IgD-negative memory B cell (primary cell): ENCODE results near the gene HAPLN2. TPM values are rescaled to one million over a fixed set of nuclear protein-coding genes. Genes with fewer than 3 reads are reported as not detected.

Source experiments
- H3K27ac Mint-ChIP-seq, 3 donors: one replicate each; pipeline ENCODE4 v1.8.0; 2020 to 2022; ENCODE audit warnings: mild to moderate bottlenecking in 3 of 3, mixed read lengths in 3 of 3, moderate library complexity in 1 of 3
- H3K27me3 Mint-ChIP-seq: one replicate; pipeline ENCODE4 v1.8.0; 2021; ENCODE audit warnings: mixed read lengths
- H3K36me3 Mint-ChIP-seq: one replicate; pipeline ENCODE4 v1.8.0; 2020; ENCODE audit warnings: mild to moderate bottlenecking, mixed read lengths
- H3K4me1 Mint-ChIP-seq, 3 donors: one replicate each; pipeline ENCODE4 v1.8.0; 2020 to 2022; ENCODE audit warnings: mixed read lengths in 3 of 3, mild to moderate bottlenecking in 1 of 3
- H3K4me3 Mint-ChIP-seq, 4 donors: one replicate each; pipeline ENCODE4 v1.8.0; 2020 to 2022; ENCODE audit warnings: mild to moderate bottlenecking in 4 of 4, mixed read lengths in 4 of 4, moderate library complexity in 3 of 4
- H3K9me3 Mint-ChIP-seq, 3 donors: one replicate each; pipeline ENCODE4 v1.8.0; 2020 to 2021; ENCODE audit warnings: mixed read lengths in 3 of 3, mild to moderate bottlenecking in 1 of 3
- polyA plus RNA-seq: library from polyadenylated mRNA; unstranded; fragments of 300-500 nt; fragmentation: Illumina TruSeq; gene quantifications from one replicate; pipeline ENCODE4 v1.2.3, GENCODE V29; 2021

Gene HAPLN2
- polyA plus RNA-seq, 1 donor from 2014 or later: not detected

DNA sequence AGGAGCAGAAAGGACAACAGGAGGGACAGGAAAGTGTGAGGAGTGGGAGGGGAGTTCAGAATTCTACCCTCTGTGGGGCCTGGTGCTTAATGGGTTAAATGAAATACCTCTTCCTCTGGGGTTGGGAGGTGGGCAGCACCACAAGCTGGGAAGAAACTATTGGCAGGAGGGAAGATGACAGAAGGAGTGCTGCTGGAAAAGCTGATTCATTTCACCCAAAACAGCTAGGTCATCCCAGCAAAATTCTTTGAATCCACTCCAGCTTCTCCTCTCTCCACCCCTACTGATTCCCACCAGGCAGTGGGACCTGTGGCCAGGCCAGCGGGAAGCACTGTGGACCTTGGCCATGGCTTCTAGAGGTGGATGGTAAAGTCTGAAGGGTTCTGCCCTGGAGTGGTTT, 35.5 kb downstream of the HAPLN2 start:
- H3K27ac Mint-ChIP-seq: no peak overlapping the region
- H3K27me3 Mint-ChIP-seq: peaks cover 51% of the 10 kb centered on the region

DNA sequence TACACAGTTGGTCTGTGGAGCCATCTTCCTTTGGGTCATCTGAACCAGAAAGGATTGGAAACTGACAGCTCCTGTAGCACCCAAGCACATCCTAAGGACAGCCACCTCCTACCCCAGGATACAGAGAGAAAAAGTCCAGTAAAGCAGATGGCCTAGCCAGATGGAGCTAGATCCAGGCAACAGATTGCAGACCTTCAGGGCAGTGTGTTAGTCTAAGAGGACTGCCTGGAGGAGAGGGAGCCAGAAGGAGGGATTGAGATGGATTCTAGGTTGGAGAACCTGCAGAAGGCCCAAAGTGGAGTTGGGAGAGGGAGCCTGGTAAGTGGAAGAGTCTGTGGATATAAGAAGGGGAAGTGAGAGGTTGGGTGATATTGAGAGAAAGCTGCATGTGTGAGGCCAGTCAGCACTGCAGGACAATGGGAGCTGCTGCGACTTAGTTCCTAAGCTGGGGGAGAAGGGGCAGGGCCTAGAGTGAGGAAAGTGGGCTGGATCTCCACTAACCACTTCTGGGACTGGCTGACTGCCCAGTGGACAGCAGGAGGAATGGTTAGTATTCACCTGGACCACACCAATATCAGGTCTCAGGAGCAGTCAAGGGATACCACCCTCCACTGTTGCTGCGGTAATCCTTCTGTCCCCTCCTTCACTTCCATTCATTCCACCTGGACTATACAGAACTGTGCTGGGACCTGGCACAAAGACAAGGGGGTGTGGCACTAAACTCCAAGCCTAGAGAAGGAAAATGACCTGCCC, 36.1 kb downstream of the HAPLN2 start:
- Mint-ChIP-seq H3K27ac (peak overlapping the region in 1 of 3 donors; percentile 24), H3K9me3 (peaks cover 0 to 2% (median 0%) of the 10 kb centered on the region in 3 donors), H3K4me1 (peaks cover 17 to 22% (median 18%) of the 10 kb centered on the region in 3 donors)

More for the DNA sequence above, 35.5 kb downstream of the HAPLN2 start:
- H3K4me3 Mint-ChIP-seq: no peak overlapping the region
- peaks cover 2% of the 10 kb centered on the region for H3K36me3 Mint-ChIP-seq
- peaks cover 0 to 2% (median 0%) of the 10 kb centered on the region in 3 donors for H3K9me3 Mint-ChIP-seq
- H3K4me1 Mint-ChIP-seq: peaks cover 14 to 17% (median 15%) of the 10 kb centered on the region in 3 donors

DNA sequence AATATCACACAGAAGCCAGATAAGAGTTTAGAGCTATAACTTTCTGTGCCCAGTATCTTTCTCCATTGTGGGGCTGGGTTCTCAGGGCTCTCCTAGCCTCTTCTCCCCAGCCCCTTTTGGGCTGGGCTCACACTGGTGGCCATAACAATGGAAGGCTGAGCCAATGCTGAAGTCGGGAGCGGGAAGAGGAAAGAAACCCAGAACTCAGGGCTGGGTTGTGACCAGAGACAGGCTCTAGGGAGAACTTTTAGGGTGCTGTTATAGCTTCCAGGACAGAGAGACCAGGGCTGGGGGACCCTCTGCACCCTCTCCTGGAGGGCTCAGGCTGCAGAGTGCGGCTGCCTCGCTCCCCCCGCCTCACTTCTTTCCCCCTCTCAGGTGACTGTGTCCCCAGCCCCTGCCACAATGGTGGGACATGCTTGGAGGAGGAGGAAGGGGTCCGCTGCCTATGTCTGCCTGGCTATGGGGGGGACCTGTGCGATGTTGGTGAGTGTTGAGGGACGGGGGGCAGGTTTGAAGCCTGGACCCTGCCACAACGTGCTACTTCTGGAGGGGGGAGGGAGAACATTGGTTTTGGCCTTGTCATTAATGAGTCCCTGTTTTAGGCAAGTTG, 36.8 kb downstream of the HAPLN2 start:
- H3K4me1 Mint-ChIP-seq: peaks cover 19 to 28% (median 24%) of the 10 kb centered on the region in 3 donors
- H3K27me3 Mint-ChIP-seq: peaks cover 49% of the 10 kb centered on the region
- peak overlapping the region in 3 of 4 donors; percentile 27 to 93 (median 55) for H3K4me3 Mint-ChIP-seq

More for the DNA sequence above, 36.1 kb downstream of the HAPLN2 start:
- peaks cover 2% of the 10 kb centered on the region for H3K36me3 Mint-ChIP-seq
- H3K4me3 Mint-ChIP-seq: peak overlapping the region; percentile 10 to 58 (median 50)
- H3K27me3 Mint-ChIP-seq: peaks cover 51% of the 10 kb centered on the region

DNA sequence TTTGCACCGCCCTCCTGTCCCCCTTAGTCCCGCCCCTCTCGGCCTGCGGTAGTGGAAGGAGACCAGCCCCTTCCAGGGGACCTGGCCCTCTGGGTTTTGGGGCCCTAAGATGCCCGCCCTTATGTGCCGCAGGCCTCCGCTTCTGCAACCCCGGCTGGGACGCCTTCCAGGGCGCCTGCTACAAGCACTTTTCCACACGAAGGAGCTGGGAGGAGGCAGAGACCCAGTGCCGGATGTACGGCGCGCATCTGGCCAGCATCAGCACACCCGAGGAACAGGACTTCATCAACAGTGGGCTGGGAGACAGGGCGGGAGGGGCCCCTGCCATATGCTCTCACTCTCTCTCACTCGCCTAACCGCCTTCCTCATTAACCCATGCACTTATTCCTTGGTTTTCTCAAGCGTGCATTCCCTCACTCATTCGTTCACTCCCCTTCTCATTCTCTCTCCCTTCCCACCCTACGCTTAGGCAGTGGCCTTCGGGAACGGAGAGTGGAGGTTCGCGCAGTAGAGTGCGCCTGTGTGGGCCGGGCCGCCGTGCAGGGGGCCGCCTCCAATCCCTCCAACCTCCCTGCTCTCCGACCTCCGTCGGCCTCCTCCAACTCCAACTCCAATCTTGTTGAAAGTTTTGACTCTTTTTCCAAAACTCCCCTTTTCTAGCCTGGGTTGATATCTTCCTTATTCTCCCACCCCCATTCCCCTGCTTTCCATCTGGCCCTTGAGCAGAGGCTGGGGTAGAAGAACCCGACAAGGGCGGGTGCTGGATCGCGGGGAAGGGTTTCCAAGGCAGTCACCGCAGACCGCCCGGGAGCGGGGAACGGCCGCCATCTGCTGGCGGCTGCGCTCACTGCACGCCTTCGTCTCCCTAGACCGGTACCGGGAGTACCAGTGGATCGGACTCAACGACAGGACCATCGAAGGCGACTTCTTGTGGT, 37.9 kb downstream of the HAPLN2 start:
- Mint-ChIP-seq H3K4me3 (peak overlapping the region; percentile 27 to 93 (median 78)), H3K4me1 (peaks cover 28 to 37% (median 34%) of the 10 kb centered on the region in 3 donors), H3K27ac (peak overlapping the region in 2 of 3 donors; percentile 6 to 58), H3K36me3 (peaks cover 2% of the 10 kb centered on the region), H3K27me3 (peaks cover 45% of the 10 kb centered on the region), H3K9me3 (peaks cover 0 to under 1% (median 0%) of the 10 kb centered on the region in 3 donors)

More for the DNA sequence above, 36.8 kb downstream of the HAPLN2 start:
- Mint-ChIP-seq H3K36me3 (peaks cover 2% of the 10 kb centered on the region), H3K9me3 (peaks cover 0 to 2% (median 0%) of the 10 kb centered on the region in 3 donors), H3K27ac (peak overlapping the region in 1 of 3 donors; percentile 24)

DNA sequence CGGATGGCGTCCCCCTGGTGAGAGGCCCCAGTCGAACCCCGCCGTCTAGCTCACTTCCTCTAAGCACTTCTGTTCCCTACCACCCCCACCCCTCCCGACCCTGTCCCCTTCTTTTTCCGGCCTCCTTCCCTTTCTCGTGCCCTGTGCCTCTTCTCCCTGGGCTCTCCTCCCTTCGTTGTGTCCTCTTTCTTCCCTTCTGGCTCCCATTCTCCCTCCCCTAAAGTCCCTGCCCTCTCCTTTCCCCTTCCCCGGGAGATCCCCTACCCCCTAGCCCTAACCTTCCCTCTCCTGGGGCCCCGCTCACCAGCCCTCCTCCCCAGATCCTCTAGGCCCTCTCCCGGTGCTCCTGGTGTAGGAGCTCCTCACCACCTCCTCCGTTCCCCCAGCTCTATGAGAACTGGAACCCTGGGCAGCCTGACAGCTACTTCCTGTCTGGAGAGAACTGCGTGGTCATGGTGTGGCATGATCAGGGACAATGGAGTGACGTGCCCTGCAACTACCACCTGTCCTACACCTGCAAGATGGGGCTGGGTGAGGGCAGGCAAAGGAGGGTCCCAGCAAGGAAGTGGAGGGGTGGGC, 38.6 kb downstream of the HAPLN2 start:
- H3K27ac Mint-ChIP-seq: peak overlapping the region in 1 of 3 donors; percentile 58
- H3K4me3 Mint-ChIP-seq: peak overlapping the region; percentile 16 to 93 (median 78)
- H3K4me1 Mint-ChIP-seq: peaks cover 35 to 42% (median 38%) of the 10 kb centered on the region in 3 donors
- H3K36me3 Mint-ChIP-seq: peaks cover 2% of the 10 kb centered on the region
- no peaks in the 10 kb centered on the region for H3K9me3 Mint-ChIP-seq
- H3K27me3 Mint-ChIP-seq: peaks cover 41% of the 10 kb centered on the region

DNA sequence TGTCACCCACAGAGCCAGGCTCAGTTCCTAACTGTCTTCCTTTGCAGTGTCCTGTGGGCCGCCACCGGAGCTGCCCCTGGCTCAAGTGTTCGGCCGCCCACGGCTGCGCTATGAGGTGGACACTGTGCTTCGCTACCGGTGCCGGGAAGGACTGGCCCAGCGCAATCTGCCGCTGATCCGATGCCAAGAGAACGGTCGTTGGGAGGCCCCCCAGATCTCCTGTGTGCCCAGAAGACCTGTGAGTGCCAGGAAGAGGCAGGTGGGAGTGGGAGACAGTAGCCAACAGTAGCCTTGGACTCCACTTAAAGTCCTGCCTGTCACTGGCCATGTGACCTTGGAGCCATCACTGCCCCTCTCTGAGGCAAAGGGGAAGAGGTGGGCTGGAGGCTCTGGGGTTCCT, 39.3 kb downstream of the HAPLN2 start:
- Mint-ChIP-seq H3K4me1 (peaks cover 38 to 48% (median 41%) of the 10 kb centered on the region in 3 donors), H3K27ac (peak overlapping the region in 1 of 3 donors; percentile 58), H3K4me3 (peak overlapping the region in 1 of 4 donors; percentile 61), H3K27me3 (peaks cover 34% of the 10 kb centered on the region), H3K36me3 (peaks cover 2% of the 10 kb centered on the region), H3K9me3 (no peaks in the 10 kb centered on the region)

DNA sequence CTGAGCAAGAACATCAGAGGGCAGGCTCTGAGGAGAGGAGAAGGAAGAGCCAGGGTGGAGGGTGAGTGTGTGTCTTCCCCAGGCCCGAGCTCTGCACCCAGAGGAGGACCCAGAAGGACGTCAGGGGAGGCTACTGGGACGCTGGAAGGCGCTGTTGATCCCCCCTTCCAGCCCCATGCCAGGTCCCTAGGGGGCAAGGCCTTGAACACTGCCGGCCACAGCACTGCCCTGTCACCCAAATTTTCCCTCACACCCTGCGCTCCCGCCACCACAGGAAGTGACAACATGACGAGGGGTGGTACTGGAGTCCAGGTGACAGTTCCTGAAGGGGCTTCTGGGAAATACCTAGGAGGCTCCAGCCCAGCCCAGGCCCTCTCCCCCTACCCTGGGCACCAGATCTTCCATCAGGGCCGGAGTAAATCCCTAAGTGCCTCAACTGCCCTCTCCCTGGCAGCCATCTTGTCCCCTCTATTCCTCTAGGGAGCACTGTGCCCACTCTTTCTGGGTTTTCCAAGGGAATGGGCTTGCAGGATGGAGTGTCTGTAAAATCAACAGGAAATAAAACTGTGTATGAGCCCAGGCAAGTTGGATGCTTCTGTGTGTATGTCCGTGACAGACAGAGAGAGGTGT, 39.8 kb downstream of the HAPLN2 start:
- Mint-ChIP-seq H3K27me3 (peaks cover 29% of the 10 kb centered on the region), H3K27ac (peak overlapping the region in 1 of 3 donors; percentile 46), H3K4me3 (peak overlapping the region in 3 of 4 donors; percentile 15 to 82 (median 47)), H3K36me3 (peaks cover 2% of the 10 kb centered on the region), H3K9me3 (no peaks in the 10 kb centered on the region), H3K4me1 (peaks cover 38 to 53% (median 44%) of the 10 kb centered on the region in 3 donors)

DNA sequence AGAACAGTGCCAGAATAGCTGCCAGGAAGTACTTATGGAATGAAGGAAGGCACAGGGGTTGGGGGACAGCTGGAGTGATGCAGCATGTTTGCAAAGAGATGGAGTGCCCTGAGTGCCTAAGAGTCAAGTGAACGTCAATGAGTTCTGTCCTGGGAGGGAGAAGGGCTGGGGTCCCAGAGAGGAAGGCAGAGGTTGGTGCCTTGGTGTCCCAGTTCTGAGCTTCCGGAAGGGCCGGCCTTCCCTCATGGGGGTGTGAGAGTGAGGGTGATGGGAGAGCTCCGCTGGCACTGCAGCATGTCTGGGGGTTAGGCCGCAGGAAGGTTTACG, 40.4 kb downstream of the HAPLN2 start:
- H3K9me3 Mint-ChIP-seq: no peaks in the 10 kb centered on the region
- H3K4me3 Mint-ChIP-seq: peak overlapping the region in 3 of 4 donors; percentile 15 to 82 (median 51)
- H3K27ac Mint-ChIP-seq: peak overlapping the region in 2 of 3 donors; percentile 46 to 91
- H3K27me3 Mint-ChIP-seq: peaks cover 24% of the 10 kb centered on the region
- H3K36me3 Mint-ChIP-seq: peaks cover 2% of the 10 kb centered on the region
- H3K4me1 Mint-ChIP-seq: peaks cover 42 to 57% (median 49%) of the 10 kb centered on the region in 3 donors

DNA sequence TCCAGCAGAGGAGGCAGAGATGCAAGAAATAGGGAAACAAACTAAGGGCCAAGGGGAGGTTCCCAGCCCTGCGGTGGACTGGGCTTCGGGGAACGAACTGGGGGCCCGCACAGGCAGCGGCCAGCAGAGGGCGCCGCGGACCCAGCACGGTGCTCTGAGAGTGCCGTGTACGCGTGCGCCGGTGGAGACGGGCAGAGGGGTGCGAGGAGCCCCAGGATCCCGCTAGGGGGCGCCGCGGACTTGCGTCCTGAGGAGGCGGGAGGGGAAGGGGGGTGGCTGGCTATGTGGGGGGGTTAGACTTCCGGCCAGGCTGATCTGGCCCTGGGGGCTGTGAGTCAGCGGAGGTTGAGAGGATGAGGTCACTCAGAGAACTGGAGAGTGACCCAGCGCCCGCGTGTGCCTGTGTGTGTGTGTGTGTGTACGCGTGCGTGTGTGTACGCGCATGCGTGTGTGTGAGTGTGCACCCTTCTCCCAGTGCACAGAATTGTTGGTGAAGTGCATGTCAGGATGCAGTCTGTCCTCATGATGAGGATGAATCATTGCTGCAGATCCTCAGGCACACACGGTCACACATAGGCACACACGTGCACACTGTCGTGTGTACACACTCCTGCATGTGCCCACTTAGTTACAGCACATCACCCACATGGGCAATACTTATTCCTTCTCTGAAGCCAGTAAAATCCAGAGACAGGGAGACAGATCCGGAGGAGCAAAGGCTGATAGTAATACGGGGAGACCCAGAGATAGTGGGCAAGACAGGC, 41.0 kb downstream of the HAPLN2 start:
- H3K27me3 Mint-ChIP-seq: peaks cover 22% of the 10 kb centered on the region
- H3K27ac Mint-ChIP-seq: peak overlapping the region in 2 of 3 donors; percentile 46 to 91
- peak overlapping the region; percentile 15 to 82 (median 55) for H3K4me3 Mint-ChIP-seq
- H3K9me3 Mint-ChIP-seq: no peaks in the 10 kb centered on the region
- peaks cover 45 to 62% (median 53%) of the 10 kb centered on the region in 3 donors for H3K4me1 Mint-ChIP-seq
- peaks cover 2% of the 10 kb centered on the region for H3K36me3 Mint-ChIP-seq

DNA sequence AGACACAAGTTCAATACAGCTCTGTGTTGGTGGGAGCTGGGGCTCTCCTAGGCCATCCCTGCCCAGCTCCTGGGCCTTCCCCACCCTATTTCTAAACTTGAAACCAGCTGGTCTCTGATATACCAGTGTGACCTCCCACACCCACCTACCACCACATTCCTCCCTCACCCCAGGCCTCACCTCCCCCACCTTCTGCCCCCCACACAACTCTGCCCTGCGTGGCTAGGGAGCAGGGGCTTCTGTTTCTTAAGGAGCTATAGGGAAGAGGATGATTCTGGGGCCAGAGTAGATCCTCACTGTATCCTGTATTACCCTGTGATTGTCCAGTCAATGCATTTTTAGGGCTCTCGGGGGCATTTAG, 41.5 kb downstream of the HAPLN2 start:
- Mint-ChIP-seq H3K4me1 (peaks cover 48 to 67% (median 59%) of the 10 kb centered on the region in 3 donors), H3K27ac (peak overlapping the region in 2 of 3 donors; percentile 61 to 91), H3K27me3 (peaks cover 17% of the 10 kb centered on the region), H3K4me3 (peak overlapping the region; percentile 4 to 85 (median 52)), H3K36me3 (peaks cover 2% of the 10 kb centered on the region), H3K9me3 (no peaks in the 10 kb centered on the region)

DNA sequence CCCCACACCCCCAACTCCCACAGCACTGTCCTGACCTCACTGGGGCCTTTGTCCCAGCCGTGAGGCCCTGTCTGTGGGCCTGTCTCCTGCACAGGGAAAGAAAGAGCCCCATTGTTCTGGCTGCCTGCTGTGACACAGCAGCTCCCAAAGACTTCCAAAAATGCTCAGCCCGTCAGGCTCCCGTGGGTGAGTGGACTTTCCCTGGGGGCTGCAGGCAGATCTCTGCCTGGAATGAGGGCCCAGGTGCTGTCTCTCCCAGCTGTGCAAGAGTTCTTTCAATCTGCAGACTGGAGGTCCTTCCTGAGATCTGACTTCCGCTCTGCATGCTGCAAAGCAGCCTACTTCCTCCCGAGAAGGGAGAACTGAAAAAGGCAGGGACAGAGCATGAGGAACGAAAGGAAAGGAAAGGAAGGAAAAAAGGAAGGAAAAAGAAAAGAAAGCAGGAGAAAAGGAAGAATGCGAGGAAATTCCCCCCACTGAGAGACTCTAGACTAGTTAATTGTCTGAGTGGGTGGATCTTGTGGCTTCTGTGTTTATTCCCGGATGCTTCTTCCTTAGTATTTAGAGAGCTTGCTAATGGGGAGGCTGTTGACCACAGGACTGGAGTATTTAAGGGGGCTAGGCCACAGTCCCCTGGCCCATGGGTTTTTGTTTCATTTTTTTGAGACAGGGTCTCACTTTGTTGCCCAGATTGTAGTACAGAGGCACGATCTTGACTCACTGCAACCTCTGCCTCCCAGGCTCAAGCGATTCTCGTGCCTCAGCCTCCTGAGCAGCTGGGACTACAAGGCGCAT, 43.0 kb downstream of the HAPLN2 start:
- Mint-ChIP-seq H3K4me3 (peak overlapping the region in 3 of 4 donors; percentile 0 to 81 (median 8)), H3K36me3 (peaks cover 2% of the 10 kb centered on the region), H3K4me1 (peaks cover 42 to 69% (median 60%) of the 10 kb centered on the region in 3 donors), H3K27me3 (peaks cover 4% of the 10 kb centered on the region), H3K27ac (peak overlapping the region in 1 of 3 donors; percentile 61), H3K9me3 (no peaks in the 10 kb centered on the region)

DNA sequence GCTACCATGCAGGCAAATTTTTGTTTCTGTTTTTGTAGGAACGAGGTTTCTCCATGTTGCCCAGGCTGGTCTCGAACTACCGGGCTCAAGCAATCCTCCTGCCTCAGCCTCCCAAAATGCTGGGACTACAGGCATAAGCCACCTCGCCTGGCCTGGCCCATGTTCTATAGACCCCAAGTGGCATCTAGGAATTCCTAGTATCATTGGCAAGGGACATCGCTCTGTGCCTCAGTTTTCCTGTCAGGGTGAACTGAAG, 43.5 kb downstream of the HAPLN2 start:
- H3K36me3 Mint-ChIP-seq: no peaks in the 10 kb centered on the region
- no peaks in the 10 kb centered on the region for H3K9me3 Mint-ChIP-seq
- peak overlapping the region in 1 of 3 donors; percentile 61 for H3K27ac Mint-ChIP-seq
- H3K27me3 Mint-ChIP-seq: no peaks in the 10 kb centered on the region
- peak overlapping the region in 2 of 4 donors; percentile 47 to 83 for H3K4me3 Mint-ChIP-seq
- H3K4me1 Mint-ChIP-seq: peaks cover 42 to 65% (median 56%) of the 10 kb centered on the region in 3 donors

DNA sequence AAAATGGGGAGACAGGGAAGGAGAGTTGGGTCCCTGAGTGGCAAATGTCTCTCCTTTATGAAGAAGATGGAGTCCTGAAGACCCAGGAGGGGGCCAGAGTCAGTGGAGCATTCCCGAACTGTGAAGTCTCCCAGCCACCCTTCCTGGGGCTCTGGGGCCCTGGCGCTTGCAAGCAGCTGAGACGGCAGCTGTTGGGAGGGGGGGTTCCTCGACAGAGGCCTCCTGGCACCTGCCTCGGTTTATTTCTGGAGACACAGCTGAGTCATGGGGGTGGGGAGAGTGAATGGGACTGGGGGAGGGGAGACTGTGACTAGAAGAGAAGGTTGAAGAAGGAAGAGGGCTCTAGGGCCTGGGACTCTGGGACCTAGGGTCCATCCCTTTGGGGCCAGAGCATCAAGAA, 44.0 kb downstream of the HAPLN2 start:
- H3K9me3 Mint-ChIP-seq: no peaks in the 10 kb centered on the region
- H3K27ac Mint-ChIP-seq: peak overlapping the region in 2 of 3 donors; percentile 61 to 90
- H3K36me3 Mint-ChIP-seq: no peaks in the 10 kb centered on the region
- no peaks in the 10 kb centered on the region for H3K27me3 Mint-ChIP-seq
- H3K4me3 Mint-ChIP-seq: peak overlapping the region in 2 of 4 donors; percentile 47 to 83
- peaks cover 42 to 65% (median 56%) of the 10 kb centered on the region in 3 donors for H3K4me1 Mint-ChIP-seq
